ENCODE results near the gene MINDY4.
A peak's percentile ranks its signal among the peaks of the same experiment; 100 is the strongest.

Gene MINDY4

DNA sequence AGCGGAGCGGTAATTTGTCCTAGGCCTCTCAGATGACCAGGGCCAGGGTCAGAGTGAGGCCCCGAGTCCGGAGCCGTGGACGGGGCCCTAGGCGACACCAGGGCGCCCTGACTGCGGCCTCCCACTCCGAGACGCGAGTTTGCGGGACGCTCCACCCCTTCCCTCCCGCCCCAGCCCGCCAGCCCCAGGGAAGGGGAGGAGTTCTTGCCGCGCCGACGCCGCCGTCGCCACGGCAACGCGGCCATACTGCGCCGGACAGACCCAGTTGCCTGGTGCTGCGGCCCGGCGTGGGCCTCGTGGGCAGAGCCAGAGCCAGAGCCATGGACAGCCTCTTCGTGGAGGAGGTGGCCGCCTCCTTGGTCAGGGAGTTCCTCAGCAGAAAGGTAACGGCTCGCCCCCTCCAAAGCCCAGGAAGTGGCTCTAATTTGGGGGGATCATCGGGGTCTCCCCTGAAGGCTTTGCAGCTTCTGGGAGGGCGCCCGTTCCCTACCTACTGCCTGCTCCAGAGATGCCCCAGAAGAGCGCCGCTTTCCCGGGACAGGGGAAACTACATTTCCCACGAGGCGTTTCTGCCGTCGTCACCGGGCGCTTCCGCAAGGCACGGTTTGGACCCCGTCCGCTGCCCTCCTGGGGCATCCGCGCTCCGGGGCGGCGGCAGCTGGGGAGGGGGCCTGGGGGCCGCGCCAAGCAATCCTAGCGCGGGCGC is at the start of gene MINDY4:
Gene MINDY4 (plus strand): TSS at position 244 of the 706 bp plus-strand sequence. CDS start 77 bp downstream, at position 321.
- DNase-seq (ENCODE audit: low read depth): peak; percentile 32

DNA sequence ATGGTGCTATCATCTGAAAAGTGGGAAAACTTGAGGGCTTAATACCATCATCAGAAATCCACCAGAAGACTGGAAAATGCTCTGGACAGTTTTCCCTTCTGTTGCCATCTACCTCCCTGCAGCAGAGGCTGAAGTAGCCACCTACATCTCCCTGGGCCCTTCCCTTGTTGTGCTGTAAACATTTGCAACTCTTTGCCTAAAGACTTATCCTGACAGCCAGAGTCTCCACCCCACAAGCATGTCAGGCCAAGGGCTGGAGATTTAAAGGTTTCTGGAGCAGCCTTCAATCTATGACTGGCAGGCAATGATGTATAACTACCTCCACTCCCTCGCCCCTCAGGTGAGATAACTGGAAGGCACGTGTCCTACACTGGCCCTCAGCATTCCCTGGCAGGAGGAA is 49.0 kb upstream of the MINDY4 start:
- DNase-seq (ENCODE audit: low read depth): no peak

DNA sequence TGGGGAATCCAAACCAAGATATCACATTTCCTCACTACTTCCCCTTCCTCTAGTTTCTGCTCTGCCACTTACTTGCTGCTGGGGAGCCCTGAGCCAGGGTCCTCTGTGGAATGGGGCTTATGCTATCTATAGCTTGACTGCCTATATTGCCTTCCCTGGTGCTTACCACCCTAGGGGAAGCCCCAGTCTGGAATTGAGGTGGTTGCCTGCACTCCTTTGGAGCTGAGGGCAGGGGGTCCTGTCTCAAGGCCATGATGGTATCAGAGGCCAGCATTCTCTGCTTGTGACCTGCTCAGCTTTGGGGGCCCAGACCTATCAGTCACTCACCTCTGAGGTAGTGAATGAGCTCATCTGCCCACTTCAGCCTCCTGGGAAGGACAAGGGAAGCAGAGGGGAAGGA is 48.5 kb upstream of the MINDY4 start:
- DNase-seq (ENCODE audit: low read depth): no peak

DNA sequence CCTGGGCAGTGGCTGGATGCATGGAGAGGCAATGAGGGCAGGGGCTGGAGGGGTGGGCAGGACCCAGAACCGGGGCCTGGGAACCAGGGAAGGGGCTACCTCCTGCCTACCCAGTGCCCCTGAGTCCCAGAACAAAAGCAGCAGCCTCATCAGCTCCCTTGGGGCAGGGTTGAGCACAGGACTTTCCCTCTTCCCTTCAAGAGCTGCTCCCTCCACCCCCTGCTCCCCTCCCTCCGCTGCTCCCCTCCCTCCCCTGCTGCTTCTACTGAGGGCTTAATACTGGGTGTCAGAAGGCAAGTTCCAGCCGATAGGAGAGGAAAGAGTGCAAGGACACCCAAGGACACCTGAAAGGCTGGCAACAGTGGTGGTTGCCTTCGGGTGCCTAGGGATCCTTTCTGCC is 47.4 kb upstream of the MINDY4 start:
- DNase-seq (ENCODE audit: low read depth): no peak

DNA sequence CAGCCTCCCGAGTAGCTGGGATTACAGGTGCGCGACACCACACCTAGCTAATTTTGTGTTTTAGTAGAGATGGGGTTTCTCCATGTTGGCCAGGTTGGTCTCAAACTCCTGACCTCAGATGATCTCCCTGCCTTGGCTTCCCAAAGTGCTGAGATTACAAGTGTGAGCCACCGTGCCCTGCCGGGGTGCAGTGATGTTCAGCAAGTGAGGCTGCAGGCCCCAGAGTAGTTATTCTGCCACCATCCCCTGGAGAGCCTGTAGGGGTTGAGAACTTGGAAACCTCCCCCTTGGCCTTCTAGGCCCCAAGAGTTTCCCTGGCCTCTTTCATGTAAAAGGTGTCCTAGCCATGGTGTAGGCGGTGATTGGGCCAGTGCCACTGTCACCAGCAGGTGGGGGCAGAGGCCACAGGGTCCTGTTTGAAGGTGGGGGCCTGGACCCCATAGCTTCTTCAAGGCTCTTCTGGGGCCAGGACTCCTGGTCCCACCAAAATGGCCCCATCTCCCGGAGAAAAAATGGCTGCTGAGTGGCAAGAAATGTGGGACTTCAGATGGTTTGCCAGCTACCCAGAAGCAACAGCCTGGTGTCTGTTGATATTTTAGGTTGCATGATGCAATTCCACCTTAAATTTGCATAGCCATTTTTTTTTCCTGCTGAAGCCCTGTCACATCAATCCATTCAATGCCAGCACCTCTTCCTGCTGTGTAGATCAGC is 44.8 kb upstream of the MINDY4 start:
- DNase-seq (ENCODE audit: low read depth): no peak

DNA sequence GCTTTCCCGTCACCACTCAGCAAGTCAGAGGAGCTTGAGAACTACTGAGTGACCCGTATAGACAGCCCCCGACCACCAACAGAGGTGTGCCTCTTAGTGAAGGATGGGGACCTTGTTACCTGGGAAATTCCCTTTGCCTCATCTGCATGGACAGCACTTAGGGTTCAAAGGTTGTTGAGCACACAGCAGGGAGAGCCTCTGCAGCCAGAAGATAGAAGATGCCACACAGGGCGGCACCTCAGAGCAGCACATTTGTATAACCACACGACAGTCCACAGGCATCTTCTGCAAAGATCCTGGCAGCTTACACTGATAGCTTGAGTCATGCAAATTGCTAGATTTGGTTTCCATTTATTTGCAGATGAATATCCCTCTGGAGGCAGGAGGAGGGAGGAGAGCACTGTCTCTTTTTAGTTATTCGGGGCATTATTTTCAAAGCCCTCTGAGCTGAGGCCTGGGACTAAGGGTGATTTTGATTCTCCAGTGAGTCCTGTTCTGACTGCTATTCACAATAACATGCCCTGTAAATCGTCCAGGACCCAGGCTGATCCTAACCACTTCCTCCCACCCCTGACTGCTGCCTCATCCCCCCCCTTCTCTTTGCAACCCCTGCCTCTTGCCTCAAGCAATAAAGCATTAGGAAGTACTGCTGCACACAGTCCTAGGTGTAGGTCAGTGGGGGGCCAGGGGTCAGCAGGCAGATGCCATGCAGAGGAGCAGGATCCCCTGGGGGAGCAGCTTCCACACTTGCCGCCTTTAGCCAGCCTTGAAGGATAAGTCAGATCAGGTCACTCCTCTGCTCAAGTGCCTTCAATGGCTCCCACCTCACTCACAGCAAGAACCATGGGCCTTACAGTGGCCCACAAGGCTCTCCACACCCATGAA is 43.9 kb upstream of the MINDY4 start:
- DNase-seq (ENCODE audit: low read depth): peak; percentile 12

DNA sequence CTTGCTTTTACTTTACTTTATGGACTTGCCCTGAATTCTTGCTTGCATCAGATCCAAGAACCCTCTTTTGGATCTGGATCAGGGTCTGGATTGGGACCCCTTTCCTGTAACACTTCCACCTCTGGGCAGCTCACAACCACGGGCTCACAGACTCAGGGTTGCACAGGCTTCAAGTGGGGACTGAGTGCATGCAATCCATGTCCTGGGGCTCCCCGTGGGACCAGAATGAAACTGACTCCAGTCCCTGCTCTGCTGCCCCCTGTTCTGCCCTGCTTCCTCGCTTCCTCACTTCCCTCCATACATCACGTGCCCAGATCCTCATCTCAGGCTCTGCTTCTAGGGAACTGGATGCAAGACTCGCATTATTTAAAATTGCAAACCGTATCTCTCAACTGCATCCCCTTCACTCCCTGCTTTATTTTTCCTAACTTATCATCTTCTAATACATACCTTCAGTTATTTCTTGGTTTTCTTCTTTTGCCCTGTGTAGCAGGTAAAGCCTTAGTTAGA is 42.6 kb upstream of the MINDY4 start:
- no peak for DNase-seq (ENCODE audit: low read depth)

DNA sequence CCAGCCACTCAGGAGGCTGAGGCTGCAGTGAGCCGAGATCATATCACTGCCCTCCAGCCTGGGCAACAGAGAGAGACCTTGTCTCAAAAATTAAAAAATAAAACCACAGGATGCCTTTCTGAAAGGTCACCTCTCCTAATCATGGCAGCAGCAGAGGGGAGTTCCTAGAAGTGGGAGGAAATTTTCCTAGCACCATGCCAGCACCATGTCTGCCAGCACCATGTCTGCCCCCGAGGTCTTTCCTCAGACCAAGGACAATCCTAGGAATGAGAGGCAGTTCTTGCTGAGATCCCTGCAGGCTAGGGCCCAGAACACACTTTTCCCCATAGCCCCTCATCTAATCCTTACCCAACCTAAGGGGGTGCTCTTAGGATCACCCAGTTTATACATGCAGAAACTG is 41.6 kb upstream of the MINDY4 start:
- DNase-seq (ENCODE audit: low read depth): no peak

DNA sequence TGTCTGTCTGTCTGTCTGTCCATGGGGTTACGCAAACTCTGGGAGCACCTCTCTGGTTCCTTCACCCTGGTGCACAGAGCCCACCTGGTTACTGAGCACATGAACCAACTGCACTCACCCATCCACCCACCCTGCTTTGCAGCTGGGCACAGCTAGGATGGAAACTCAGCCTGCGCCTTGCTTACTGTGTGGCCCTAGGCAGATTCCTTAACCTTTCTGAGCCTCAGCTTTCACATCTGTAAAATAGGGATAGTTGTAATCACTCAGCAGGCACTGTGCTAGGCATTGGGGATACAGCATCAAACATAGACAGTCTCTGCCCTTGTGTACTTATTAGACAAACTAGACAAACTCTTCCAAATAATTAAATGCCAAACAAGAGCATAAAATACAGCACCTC is 41.1 kb upstream of the MINDY4 start:
- DNase-seq (ENCODE audit: low read depth): no peak

DNA sequence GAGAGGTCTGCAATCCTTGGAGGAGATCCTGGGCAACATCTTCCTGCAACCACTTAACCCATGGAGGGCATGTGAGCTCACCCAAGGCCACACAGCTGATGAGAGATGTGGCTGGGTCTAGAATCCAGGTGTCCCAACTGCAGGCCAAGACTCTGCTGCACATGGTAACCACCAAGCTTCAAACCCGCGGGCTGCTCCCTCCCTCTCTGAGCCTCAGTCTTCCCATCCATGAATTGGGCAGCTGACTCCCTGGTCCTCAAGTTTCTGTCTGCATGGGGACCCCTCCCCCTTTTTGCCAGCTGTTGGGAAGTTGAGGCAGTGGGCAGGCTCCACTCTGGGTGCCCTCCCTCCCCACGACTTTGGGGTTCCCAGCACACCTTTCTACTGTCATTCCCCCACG is 40.2 kb upstream of the MINDY4 start:
- no peak for DNase-seq (ENCODE audit: low read depth)

DNA sequence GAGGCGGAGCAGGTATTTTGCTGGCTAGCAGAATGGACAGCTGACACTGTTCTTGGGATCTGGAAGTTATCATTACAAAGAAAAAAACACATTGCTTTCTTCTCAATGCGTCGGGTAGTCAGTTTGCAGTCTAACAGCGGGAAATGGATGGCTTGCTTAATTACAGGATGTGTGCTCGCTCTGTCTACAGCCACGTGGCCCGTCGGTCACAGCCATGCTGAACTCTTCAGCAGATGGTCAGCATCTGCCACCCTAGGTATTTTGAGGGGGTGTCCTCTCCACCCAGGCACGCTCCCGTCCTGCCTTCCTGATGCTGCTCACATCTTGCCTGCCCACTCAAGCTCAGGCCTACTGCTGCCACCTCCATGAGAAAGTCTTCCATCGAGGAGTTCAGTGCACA is 39.6 kb upstream of the MINDY4 start:
- DNase-seq (ENCODE audit: low read depth): no peak

DNA sequence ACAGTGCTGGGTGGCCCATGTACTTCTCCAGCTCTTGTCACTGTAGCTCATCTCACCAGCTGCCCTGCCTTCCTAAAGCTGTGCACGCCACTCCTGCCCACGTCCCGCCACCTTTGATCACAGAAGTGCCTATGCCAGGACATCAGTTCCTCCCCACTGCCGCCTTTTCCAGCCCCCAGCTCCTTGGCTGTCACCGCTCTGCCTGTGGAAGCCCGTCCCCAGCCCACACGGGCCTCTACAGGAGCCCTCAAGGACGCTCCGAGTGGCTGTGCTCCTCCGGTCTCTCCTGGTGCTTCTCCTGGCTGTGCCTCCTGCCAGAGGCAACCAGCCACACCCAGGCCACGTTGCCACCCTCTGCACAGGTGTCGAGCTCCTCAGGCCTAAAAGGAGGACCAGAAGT is 38.6 kb upstream of the MINDY4 start:
- no peak for DNase-seq (ENCODE audit: low read depth)

DNA sequence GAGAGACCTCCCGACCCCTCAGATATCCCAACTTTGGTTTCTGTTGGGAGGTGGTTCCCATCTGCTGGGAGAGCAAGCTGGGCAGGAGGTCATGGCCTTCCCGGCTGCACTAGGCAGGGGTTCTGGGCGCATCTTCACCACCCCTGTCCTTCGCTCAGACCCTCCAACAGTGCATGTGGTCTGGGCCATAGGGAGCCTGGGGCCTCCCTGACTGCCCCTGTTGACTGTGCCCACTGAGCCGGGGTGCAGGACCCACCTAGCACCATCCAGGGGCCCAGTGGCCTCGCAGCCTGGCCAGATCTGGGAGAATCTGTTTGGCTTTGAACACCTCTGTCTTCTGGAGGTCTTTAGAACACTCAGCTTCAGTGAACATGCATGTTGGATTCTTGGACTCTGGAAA is 38.0 kb upstream of the MINDY4 start:
- DNase-seq (ENCODE audit: low read depth): no peak

DNA sequence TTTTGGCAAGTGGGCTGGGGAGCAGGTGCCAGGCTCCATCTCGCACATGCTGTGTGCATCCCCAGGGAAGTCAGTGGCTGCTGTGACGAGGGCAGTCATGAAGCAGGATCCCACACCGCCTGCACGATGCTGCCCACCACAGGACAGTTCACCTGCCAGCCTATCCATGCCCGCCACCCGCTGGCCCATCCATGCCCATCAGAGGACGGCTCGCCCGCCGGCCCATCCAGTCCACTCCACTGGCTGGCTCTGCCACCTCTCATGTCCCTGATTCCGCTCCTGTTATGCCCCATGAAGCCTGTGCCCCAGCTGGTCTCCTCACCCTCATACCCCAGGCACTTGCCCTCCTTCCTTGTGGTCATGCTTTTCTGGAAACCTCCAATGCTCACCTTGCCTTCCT is 37.5 kb upstream of the MINDY4 start:
- DNase-seq (ENCODE audit: low read depth): no peak

DNA sequence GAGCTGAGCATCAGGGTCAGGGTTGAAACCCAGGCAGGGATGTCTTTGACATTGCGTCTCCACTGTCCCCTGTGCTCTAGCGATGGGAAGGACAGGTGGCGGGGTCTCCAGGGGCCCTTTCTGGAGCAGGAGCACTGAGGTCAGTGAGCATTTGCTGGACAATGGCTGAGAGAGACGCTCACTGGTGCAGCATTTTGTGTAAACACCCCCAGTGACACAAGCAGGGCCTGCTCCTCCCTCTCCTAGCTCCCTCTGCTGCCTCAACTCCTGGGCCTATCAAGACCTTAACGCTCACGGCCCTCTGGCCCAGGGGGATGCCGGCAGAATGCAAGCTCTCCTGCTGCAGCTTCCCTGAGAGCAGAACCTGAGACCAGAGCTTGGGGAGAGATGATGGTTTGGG is 36.7 kb upstream of the MINDY4 start:
- no peak for DNase-seq (ENCODE audit: low read depth)

DNA sequence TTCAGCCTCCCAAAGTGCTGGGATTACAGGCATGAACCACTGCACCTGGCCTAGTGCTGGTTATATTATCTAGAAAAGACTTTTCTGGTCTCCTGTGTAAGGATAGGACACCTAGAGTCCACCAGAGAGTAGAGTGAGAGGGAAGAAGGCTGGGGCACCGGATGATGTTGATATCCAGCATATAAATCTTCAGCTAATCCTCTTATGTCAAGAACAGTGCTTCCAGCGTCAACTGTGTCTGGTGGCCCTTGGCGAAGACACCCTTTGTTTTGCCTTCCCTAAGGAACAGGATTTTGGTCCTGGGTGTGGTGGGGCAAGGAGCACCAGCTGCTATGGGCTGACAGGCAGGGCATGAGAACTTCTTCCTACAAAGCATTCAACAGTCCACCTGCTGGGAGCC is 35.6 kb upstream of the MINDY4 start:
- no peak for DNase-seq (ENCODE audit: low read depth)

DNA sequence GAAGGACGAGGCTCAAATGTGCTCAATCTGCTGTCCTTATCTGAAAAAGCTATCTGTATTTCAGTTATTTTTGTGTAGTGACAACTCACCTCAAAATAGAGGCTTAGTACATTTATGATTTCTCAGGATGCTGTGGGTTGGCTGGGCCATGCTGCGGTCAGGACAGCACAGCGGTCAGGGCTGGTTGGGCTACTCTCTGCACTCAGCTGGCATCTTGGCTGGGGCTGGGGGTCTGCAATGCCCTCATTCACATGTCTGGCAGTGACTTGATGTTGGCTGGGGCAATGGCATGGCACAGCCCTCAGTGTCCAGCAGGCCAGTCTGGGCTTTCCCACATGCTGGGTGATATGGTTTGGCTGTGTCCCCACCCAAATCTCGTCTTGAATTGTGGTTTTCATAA is 34.9 kb upstream of the MINDY4 start:
- no peak for DNase-seq (ENCODE audit: low read depth)

DNA sequence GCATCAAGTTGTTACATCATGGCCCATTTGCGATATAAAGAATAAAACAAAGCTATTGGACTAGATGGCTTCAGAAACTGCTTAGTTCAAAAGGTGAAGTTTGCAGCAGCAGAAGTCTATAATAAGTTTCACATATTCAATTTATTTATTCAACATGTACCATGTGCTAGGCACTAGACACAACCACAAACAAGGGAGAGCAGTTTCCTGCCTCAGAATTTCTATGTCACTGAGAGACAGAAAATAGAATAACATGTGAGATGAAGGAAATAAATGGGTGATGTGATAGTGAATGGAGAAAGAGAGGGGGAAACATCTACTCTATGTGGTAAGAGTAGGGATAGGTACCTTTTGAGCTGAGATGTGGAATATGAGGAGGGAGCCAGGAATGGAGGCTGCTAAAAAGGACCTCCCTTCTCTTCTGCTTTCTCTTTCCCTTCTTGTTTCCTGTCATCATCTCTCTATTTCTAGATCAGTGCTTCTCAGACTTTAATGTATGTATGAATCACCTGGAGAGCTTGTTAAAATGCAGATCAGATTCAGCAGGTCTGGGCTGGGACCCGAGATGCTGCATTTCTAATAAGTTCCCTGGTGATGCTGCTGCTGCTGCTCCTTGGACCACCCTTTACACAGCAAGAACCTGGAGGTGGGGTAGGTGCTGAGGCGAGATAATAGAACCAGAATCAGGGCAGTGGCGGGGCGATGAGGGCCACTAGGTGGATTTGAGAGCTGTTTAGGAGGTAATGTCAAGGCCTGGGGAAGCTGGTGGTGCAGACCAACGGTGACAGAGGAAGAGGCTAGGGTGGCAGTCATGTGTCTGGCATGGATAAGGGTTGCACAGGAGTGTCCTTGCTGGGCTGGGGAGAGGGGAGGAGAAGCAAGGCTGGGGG is 32.9 kb upstream of the MINDY4 start:
- no peak for DNase-seq (ENCODE audit: low read depth)

DNA sequence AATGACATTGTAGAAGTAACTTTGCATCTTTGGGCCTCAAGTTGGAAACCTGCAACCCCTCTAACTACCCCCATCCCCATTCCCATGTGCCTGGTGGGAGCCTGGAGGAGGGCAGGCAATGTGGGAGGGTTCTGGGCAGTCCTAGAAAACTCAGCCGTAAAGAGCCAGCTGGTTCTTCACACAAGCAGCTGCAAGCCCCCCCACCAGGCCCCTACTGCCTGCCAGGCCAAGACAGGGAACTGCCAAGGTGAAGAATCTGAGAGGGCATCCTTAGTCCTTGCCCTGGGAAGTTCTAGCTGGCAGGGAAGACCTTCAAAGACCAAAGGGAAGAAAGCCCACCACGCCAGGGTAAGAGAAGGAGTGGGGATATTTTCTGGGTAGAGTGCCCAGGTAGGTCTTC is 31.5 kb upstream of the MINDY4 start:
- no peak for DNase-seq (ENCODE audit: low read depth)

DNA sequence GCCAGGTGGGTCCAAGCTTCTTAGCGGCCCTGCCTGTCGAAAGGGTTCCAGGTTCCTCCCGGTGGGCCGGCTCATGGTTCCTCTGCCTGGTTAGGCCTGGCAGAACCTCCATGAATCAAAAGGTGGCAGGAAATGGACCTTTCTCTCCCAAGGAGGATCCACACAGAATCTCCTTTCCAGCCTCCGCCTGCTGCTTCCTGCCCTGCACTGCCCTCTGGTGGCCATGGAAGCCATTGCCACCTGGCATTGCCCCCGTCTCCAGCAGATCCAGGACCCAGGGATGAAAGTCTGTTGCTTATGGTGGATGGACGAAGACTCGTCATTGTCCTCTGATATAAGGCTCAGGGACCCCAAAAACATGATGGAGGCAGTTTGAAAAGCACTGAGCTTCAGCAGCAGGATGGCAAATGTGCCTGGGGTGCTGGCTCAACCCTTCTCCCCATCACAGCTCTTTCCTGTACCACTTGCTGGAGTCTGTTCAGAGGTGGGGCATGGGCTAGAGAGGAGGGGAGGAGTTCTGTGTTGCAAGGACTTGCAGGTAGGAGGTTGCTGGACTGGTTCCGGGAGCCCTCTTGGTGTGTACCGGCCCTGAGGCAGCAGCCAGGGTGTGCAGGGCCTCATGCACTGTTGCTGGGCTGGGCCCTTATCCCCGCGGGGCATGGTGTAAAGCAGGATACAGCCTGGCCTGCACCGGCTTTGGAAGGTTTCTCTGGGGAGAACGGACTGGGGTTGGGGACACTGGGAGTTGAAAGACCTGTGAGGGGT is 30.6 kb upstream of the MINDY4 start:
- DNase-seq (ENCODE audit: low read depth): peak; percentile 56

DNA sequence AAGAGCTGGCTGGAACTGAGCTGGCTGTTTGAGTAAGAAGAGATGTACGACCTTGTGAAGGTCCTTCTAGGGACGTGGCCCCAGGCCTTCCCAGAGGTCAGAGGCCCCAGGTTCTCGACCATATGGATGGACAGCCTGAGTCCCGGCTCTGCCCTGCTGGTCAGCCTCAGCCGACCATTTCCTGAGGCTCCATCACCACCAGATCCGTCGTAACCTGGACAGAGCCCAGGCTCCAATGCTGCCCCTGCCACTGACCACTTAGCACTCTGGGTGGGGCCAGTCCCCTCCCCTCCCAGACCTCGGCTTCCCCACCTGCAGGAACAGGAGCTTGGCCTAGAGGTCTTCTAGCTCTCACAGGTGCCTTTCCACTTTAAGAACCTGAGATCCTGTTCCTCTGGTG is 29.9 kb upstream of the MINDY4 start:
- DNase-seq (ENCODE audit: low read depth): no peak
